BJ (cell line): ENCODE results near the gene C16orf96. TPM values are rescaled to one million over a fixed set of nuclear protein-coding genes. Genes with fewer than 3 reads are reported as not detected.

Experiments
- CTCF ChIA-PET: fragments of 350-600 bp; formaldehyde crosslinking; extraction: SDS; loops from one replicate; lab custom pipeline; 2021; ENCODE audit warnings: antibody characterized with exemption, inconsistent platforms; lab: Yijun Ruan, JAX
- POLR2A ChIA-PET: fragments of 300-600 bp; sonication (Branson Sonifier 250); formaldehyde crosslinking; extraction: SDS; loops from one replicate; lab custom pipeline; 2021; ENCODE audit warnings: antibody characterized with exemption; lab: Charles Lee
- DNase-seq: peaks from one replicate; pipeline ENCODE4 v3.0.0-alpha.2; 2011; ENCODE audit warnings: low read depth
- H3K27me3 ChIP-seq: 2 replicates; pipeline ENCODE4 v1.6.0; 2011; ENCODE audit warnings: low read length; ENCODE audit not compliant: control insufficient read depth, insufficient read depth
- H3K36me3 ChIP-seq: 2 replicates; pipeline ENCODE4 v1.5.1; 2011; ENCODE audit warnings: low read length; ENCODE audit not compliant: control insufficient read depth, insufficient read depth
- H3K4me3 ChIP-seq: 2 replicates; pipeline ENCODE4 v1.5.1; 2011; ENCODE audit warnings: low read depth, mild to moderate bottlenecking, control low read depth, low read length
- CTCF ChIP-seq: IDR thresholded peaks from 2 replicates; pipeline ENCODE4 v1.5.1; 2011; ENCODE audit warnings: low read depth, mild to moderate bottlenecking, control low read depth, inconsistent platforms, low read length, moderate library complexity; ENCODE audit not compliant: insufficient read depth
- polyA plus RNA-seq: library from polyadenylated mRNA; depleted of rRNA; stranded (reverse); fragments of >200 nt; gene quantifications from 2 replicates; pipeline ENCODE4 v1.2.3, GENCODE V29; 2011

Gene C16orf96
- polyA plus RNA-seq, 1 experiment: not detected

GRCh38 chr16:4532238-4532637 is 23.9 kb upstream of the C16orf96 start:
- DNase-seq: no peak
- CTCF ChIA-PET: interaction anchor here (1.2 to 1.9 kb wide), 2 partner anchors 10 to 17 kb away, joined by 3 to 5 read pairs; no protein-coding TSS in a partner anchor
- no peak overlapping the region for H3K4me3 ChIP-seq
- TF ChIP-seq CTCF: no peak
- no peaks in the 10 kb centered on the region for H3K36me3 ChIP-seq
- POLR2A ChIA-PET: no interaction called here
- no peaks in the 10 kb centered on the region for H3K27me3 ChIP-seq

GRCh38 chr16:4533490-4533889 is 22.6 kb upstream of the C16orf96 start:
- no peak for DNase-seq
- Histone ChIP-seq H3K4me3 (no peak overlapping the region), H3K36me3 (no peaks in the 10 kb centered on the region), H3K27me3 (no peaks in the 10 kb centered on the region)
- no peak for TF ChIP-seq CTCF
- ChIA-PET CTCF (interaction anchor here (1.2 to 1.9 kb wide), 2 partner anchors 11 to 15 kb away, joined by 3 to 5 read pairs; no protein-coding TSS in a partner anchor), POLR2A (no interaction called here)

- POLR2A ChIA-PET: no interaction called here
- Histone ChIP-seq H3K4me3 (no peak overlapping the region), H3K36me3 (no peaks in the 10 kb centered on the region), H3K27me3 (no peaks in the 10 kb centered on the region)
- CTCF ChIA-PET: interaction anchor here (1.9 kb wide), 1 partner anchor 15 kb away, joined by 5 read pairs; no protein-coding TSS in a partner anchor
- DNase-seq: no peak
- TF ChIP-seq CTCF: no peak
These were observed 21.9 kb upstream of the C16orf96 start for GRCh38 chr16:4534151-4534790.

- ChIA-PET POLR2A (no interaction called here), CTCF (interaction anchor here (1.5 kb wide), 1 partner anchor 28 kb away, joined by 4 read pairs; no protein-coding TSS in a partner anchor)
- H3K27me3 ChIP-seq: no peaks in the 10 kb centered on the region
- TF ChIP-seq CTCF: no peak
- no peaks in the 10 kb centered on the region for H3K36me3 ChIP-seq
- H3K4me3 ChIP-seq: no peak overlapping the region
- no peak for DNase-seq
These were observed 20.5 kb upstream of the C16orf96 start for GRCh38 chr16:4535627-4536108.

- no peak for DNase-seq
- ChIA-PET CTCF (interaction anchor here (1.1 to 1.5 kb wide), 3 partner anchors 11 to 28 kb away, joined by 3 to 4 read pairs (median 3); no protein-coding TSS in a partner anchor), POLR2A (no interaction called here)
- Histone ChIP-seq H3K36me3 (no peaks in the 10 kb centered on the region), H3K27me3 (no peaks in the 10 kb centered on the region), H3K4me3 (no peak overlapping the region)
- no peak for TF ChIP-seq CTCF
These were observed 19.6 kb upstream of the C16orf96 start for GRCh38 chr16:4536391-4537106.
